Measurements from ENCODE around the gene TC2N.
"Not testable (repeated sequence)": the region's sequence is repeated elsewhere in the genome, so short reads cannot be mapped to it uniquely, and the experiment has no call there.

TC2N gene

DNA sequence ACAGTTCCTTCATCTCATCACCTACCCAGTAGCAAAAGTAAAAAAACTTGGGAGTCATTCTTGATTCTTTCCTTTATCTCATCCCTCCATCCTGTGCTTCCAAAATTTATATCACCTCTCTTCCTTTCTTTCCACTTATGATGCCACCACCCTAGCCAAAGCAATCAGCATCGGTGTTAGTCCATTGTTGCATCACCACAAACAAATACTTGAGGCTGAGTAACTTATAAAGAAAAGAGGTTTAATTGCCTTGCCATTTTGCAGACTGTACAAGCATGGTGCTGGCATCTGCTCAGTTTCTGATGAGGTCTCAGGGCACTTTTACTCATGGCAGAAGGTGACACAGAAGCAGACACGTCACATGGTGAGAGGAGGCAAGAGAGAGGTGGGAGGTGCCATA, 115.6 kb downstream of the TC2N start:
- DNase-seq = no peak

DNA sequence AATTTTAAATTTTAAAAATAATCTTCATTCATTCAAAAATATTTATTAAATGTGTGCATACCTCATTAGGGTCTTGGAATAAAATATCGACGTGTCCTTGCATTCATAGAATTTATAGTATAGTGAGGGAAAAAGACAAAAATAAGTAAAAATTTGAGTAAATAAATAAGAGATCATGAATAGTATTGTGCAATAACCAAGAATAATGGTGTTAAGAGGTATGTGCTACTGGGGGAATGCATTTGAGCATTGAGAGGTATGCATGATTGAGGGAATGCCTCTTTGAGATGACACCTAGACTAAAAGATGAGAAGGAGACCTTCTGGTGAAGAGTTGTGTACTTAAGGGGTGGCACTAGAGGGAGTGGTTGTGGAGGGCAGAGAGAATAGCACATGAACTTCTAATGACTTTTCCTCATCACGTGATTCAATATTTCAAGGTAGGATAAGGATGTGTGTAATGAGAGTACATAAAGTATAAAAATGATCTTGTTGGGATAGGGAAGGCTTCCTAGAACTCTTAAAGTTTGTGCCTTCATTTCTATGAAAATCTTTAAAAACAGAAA, 116.6 kb downstream of the TC2N start:
- DNase-seq = no peak

GRCh38 chr14:91749868-91750267, 117.5 kb downstream of the TC2N start:
- no peak for DNase-seq

- DNase-seq = no peak
Measured at GRCh38 chr14:91748049-91748448, 119.3 kb downstream of the TC2N start.

DNA sequence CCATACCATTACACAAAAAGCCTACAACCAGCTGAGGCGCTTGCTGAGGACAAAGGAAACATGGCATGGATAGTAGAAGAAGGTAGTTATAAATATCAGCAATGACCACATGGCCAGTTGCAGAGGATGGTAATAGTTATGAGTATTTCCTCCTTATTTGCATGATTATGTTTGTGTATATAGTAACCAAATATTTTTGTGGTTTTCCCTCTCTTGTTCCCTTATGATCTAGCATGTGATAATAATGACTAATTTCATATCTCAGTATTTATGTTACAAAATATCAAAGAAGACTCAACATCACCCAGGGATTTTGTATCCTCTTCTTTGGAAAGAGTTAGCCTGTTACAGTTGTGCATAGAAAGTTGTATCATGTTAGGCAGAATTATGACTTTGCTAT, 122.0 kb downstream of the TC2N start:
- DNase-seq = no peak

- no peak for DNase-seq
Measured at GRCh38 chr14:91744068-91744480, 123.3 kb downstream of the TC2N start.

- DNase-seq = no peak
Measured at GRCh38 chr14:91743305-91743653, 124.1 kb downstream of the TC2N start.

DNA sequence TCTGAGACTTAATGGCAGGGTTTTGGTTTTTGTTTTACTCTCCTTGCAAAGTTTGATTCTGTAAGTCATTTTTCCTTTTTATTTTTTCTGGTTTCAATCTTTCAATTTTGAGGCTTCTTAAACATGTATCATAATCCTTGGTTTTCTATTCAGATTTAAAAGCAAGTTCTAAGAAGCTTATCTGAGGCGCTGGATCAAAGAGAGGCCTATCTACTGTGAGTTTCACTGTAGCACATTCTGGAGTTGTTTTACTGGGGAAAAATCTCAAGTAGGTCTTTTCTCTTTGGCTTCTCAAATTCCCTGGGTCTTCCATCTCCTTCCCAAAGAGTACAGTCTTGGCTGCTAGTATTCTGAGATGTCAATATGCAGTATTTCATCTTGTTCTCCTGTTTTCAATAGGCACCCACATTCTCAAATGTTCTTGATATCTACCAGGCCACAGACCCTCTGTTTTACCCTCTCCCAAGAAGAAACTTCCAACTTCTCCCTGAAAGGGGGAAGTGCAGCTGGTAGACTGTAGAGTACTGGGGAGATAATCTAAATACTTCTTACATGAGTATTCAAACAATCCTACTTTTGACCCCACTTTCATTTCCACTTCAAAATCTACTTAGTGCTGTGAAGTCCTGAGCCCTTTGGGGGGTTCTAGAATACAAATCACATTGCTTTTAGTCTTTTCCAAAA, 124.6 kb downstream of the TC2N start:
- no peak for DNase-seq

DNA sequence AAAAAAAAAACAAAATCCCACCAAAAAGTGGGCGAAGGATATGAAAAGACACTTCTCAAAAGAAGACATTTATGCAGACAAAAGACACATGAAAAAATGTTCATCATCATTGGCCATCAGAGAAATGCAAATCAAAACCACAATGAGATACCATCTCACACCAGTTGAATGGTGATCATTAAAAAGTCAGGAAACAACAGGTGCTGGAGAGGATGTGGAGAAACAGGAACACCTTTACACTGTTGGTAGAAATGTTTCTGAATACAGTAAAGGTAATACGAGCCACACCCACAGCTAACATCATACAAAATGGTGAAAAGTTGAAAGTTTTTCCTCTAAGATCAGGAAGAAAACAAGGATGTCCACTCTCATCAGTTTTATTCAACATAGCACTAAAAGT, 127.5 kb downstream of the TC2N start:
- DNase-seq = not testable (repeated sequence)

DNA sequence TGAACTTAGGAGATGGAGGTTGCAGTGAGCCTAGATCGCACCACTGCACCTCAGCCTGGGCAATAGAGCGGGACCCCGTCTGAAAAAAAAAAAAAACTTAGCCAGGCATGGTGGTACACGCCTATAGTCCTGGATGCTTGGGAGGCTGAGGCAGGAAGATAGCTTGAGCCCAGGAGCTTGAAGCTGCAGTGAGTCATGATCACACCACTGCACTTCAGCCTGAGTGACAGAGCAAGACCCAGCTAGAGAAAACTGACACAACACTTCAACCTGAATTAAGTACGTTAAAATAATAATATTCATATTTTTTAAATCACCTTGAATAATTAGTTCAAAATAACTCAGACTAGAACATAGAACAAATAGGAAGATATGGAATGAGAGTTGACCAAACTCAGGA, 129.7 kb downstream of the TC2N start:
- no peak for DNase-seq

DNA sequence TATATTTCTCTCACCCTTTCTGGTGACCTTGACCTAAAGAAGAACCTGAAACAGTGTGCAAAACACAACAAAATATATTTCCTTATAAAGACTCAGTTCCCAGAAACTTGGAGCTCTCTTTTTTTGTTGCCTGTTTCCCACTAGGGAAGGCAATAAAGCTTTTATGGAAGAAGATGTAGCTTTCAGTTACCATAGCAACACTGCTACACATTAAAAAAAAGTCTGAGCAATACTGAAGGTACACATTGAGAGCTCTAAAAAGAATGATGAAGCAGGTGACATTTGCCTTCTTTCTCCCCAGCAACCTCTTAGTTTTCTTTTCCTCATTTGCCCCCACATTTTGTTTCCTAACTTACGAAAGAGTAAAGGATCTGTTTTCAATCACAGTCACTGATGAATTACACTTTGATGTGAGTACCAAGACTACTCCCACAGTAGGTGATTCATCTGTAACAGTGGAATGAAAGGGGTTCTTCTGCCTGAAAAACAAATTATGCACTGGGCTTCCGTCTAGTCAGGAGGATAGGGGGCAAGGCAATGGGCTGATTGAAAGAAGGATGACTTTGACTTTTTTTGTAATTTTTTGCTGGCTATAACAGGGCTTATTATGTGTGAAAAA, 134.4 kb downstream of the TC2N start:
- no peak for DNase-seq

GRCh38 chr14:91732439-91732838, 134.9 kb downstream of the TC2N start:
- no peak for DNase-seq

- no peak for DNase-seq
Measured at GRCh38 chr14:91731986-91732385, 135.3 kb downstream of the TC2N start, which contains the start of gene CATSPERB. TSS of gene CATSPERB (minus strand) at chr14:91732086. CDS start at chr14:91729479, 2,607 bp downstream.

- no peak for DNase-seq
Measured at GRCh38 chr14:91731018-91731417, 136.3 kb downstream of the TC2N start.

DNA sequence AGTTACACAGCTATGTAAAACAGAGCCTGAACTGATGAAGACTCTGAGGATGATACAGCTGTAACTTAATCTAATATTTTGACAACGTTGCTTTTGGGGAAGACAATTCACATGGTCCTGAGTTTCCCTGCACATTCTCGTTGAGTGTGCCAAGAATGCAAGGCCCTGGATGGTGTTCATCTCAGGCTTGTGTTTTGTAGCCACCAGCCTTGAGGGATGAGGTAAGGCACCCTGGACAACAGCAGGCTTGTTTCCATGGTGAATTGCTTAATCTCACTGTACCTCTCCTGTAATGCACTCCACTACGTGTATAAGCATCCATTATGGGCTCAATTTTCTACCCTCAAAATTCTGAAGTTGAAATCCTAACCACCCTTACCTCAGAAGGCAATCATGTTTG, 137.6 kb downstream of the TC2N start:
- no peak for DNase-seq
